Choroid plexus epithelial cell (primary cell): ENCODE measurements around the gene WDFY2.
"Not testable (repeated sequence)": the region's sequence is repeated elsewhere in the genome, so short reads cannot be mapped to it uniquely, and the experiment has no call there.

Experiments used
- DNase-seq: peaks from one replicate; pipeline ENCODE4 v3.0.0-alpha.2; 2010; ENCODE audit warnings: low read depth
- H3K4me3 ChIP-seq: 2 replicates; pipeline ENCODE4 v1.5.1; 2011; ENCODE audit warnings: low read depth, mild to moderate bottlenecking, control low read depth, low read length, moderate library complexity
- TF ChIP-seq, protein P1 (sequence below): conservative IDR thresholded peaks from 2 replicates; pipeline ENCODE4 v1.5.1; 2011; ENCODE audit warnings: low read depth, mild to moderate bottlenecking, control low read depth, inconsistent platforms, low read length, moderate library complexity

The WDFY2 gene

DNA sequence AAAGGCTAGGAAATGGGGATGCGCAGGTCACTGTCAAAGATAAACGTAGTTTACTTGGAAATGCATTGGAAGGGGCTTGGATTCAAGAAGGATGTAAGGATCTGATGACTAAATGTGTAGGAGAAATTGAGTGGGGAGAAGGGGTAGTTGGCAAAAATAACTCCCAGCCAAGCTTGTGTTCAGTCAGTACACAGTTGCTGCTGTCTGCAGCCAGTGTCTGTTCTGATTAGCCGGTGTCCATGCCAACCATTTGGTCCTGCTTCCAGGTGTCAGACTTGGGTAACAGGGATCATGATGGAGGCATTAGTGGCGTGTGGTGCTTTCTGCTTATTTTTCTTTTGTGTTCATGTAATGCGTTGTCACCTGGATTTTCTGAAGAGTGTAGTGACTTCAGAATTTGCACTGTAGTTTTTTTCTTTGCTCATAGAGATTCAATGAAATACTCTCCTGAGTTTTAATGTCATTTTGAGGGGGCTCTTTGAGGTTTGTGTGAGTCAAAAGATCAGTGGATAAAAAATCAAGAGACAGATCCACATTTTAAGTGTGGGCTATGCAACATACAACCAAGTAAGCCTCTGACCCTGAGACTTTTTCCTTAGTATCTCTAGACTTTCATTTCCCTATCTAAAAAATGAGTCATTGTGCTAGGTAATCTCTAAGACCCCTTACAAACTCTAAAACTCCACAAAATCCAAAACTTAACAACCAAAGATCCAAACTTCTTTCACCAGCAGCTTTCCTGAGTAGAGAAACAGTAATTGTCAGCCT lies 103.9 kb downstream of the WDFY2 start:
- TF ChIP-seq, protein P1, sequence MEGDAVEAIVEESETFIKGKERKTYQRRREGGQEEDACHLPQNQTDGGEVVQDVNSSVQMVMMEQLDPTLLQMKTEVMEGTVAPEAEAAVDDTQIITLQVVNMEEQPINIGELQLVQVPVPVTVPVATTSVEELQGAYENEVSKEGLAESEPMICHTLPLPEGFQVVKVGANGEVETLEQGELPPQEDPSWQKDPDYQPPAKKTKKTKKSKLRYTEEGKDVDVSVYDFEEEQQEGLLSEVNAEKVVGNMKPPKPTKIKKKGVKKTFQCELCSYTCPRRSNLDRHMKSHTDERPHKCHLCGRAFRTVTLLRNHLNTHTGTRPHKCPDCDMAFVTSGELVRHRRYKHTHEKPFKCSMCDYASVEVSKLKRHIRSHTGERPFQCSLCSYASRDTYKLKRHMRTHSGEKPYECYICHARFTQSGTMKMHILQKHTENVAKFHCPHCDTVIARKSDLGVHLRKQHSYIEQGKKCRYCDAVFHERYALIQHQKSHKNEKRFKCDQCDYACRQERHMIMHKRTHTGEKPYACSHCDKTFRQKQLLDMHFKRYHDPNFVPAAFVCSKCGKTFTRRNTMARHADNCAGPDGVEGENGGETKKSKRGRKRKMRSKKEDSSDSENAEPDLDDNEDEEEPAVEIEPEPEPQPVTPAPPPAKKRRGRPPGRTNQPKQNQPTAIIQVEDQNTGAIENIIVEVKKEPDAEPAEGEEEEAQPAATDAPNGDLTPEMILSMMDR = no peak
- H3K4me3 ChIP-seq = no peak overlapping the region
- no peak for DNase-seq

DNA sequence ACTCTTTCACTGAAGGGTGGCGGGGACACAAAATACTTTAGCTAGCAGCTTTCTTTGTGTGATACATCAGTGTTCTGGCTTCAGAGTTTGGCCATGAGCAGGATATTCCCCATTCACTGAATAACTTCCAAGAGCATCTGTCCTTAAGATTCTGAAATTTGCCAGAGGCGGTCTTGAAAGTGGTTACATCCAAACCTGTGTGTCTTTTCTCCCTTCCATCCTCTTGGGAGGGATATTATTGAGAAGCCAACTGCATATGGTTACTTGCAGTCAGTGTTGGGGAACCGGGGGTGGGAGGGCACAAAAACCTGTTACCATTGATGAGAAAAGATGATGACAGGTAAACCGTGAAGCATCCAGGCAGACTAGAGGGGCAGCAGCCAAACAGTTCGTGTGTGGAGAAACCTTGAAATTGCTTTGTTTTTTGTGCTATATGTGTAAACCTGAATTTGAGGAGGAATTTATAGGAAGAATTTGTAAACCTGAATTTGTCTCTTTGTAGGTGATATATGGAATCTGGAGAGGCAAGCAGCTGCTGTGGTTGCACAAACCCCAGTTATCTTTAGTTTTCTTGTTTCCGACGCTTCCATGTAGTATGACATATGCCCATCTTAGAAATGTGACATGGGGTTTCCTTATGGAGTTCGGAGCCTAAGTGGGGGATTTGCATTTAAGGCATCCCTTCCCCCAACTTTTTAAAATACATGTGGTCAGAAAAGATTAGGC lies 104.8 kb downstream of the WDFY2 start:
- no peak overlapping the region for H3K4me3 ChIP-seq
- TF ChIP-seq, protein P1 = no peak
- no peak for DNase-seq

DNA sequence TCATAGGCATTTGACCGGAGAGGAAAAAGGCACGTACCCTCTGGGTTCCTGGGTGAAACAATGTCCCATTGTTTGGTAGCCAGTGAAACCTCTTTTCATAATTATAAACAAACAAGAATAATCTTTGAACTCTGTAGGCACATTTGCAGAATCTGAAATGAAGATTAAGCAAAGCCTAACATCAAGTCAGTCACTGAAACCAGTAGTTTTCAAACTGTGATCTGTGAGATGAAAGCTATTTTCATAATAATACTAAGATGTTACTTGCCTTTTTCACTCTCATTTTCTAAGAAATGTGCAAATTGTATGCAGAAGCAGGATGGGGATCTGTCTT lies 105.4 kb downstream of the WDFY2 start:
- H3K4me3 ChIP-seq = no peak overlapping the region
- TF ChIP-seq, protein P1 = no peak
- no peak for DNase-seq

DNA sequence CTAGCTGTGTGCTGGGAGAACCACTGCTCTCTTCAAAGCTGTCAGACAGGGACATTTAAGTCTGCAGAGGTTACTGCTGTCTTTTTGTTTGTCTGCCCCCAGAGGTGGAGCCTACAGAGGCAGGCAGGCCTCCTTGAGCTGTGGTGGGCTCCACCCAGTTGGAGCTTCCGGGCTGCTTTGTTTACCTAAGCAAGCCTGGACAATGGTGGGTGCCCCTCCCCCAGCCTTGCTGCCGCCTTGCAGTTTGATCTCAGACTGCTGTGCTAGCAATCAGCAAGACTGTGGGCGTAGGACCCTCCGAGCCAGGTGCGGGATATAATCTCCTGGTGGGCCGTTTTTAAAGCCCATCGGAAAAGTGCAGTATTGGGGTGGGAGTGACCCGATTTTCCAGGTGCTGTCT lies 111.4 kb downstream of the WDFY2 start:
- not testable (repeated sequence) for DNase-seq, H3K4me3 ChIP-seq

DNA sequence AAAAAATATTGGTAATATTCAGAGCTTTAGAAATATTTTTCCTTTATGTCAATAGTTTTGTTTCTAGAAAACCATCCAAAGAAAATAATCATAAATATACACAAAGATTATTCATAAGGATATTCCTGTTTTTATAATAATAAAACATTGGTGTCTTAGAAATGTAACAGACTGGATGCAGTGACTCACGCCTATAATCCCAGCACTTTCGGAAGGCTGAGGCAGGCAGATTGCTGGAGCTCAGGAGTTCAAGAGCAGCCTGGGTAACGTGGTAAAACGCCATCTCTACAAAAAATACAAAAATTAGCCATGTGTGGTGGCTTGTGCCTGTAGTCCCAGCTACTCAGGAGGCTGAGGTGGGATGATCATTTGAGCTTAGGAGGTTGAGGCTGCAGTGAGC lies 112.9 kb downstream of the WDFY2 start:
- TF ChIP-seq, protein P1 = no peak
- DNase-seq = peak; percentile 53
- H3K4me3 ChIP-seq = no peak overlapping the region

DNA sequence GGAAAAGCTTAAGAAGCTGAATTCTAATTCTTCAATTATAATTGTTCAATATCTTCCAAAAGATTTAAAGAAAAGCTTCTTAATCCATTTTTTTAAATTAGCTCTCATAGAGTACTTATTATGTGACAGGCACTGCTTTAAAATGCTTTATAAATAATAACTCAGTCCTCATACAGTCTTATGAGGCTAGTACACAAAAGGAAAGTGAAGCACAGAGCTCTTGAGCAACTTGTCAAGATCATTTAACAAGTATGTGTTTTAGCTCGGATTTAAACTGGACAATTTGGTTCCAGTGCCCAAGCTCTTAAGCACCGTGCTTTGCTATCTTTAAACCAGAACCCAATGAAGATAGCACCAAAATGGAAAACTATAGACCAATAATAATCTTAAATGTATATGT lies 113.6 kb downstream of the WDFY2 start:
- TF ChIP-seq, protein P1 = no peak

DNA sequence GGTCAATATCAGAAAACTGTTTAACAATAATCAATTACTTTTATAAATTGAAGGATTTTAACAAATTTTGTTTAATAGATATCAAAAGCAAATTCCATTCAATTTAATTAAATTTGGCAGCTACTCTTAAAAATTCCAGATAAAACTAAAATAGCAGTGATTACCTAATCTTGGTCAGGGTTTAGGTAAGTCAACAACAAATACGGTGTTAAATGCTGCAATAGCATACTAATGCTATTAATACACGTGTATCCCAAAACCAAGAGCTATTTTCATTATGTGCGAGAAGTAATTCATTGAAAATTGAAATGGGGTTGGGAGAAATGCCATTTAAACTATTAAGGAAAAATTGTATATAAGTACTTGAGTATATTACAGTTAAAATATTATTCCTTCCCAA lies 114.1 kb downstream of the WDFY2 start:
- DNase-seq = no peak
- H3K4me3 ChIP-seq = no peak overlapping the region
- TF ChIP-seq, protein P1 = no peak

More for the DNA sequence above, 113.6 kb downstream of the WDFY2 start:
- H3K4me3 ChIP-seq = no peak overlapping the region
- peak; percentile 48 for DNase-seq
